ENCODE results near the gene CKLF.
"Not testable (repeated sequence)": the region's sequence is repeated elsewhere in the genome, so short reads cannot be mapped to it uniquely, and the experiment has no call there.

Gene CKLF

GRCh38 chr16:66543541-66543940 is 8.8 kb upstream of the CKLF start:
- DNase-seq = no peak

DNA sequence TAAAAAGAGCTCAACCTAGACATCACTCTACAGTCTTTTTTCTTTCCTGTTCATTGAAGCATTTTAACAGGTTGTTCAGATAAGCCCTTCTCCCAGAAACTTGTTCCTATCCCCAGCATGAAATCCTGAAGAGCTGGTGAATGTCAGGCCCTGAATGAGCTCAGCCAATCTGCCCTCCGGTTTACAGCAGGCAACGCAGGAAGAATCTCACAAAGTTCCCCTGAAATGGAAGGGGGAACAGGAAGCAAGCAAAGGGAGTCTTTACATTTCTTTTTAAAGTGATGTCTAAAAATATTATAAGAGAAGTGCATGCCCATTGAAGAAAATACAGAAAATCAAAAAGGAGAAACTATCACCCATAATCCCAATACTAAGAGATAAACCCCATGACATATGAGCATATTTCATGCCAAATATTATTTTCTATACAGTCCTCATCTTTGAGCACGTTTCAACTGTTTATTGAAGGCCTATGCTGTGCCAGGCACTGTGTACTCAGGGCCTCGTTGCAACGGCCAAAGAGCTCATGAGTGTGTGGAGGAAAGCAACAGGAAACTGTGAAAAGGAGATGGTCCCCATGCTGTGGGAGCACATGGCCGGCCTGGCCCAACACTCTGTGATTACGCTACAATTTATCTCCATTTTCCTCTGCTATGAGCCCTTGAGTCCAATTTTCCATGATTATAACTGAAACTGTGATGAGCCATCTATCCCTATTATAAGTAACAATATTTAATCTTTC is 8.2 kb upstream of the CKLF start:
- DNase-seq = no peak

DNA sequence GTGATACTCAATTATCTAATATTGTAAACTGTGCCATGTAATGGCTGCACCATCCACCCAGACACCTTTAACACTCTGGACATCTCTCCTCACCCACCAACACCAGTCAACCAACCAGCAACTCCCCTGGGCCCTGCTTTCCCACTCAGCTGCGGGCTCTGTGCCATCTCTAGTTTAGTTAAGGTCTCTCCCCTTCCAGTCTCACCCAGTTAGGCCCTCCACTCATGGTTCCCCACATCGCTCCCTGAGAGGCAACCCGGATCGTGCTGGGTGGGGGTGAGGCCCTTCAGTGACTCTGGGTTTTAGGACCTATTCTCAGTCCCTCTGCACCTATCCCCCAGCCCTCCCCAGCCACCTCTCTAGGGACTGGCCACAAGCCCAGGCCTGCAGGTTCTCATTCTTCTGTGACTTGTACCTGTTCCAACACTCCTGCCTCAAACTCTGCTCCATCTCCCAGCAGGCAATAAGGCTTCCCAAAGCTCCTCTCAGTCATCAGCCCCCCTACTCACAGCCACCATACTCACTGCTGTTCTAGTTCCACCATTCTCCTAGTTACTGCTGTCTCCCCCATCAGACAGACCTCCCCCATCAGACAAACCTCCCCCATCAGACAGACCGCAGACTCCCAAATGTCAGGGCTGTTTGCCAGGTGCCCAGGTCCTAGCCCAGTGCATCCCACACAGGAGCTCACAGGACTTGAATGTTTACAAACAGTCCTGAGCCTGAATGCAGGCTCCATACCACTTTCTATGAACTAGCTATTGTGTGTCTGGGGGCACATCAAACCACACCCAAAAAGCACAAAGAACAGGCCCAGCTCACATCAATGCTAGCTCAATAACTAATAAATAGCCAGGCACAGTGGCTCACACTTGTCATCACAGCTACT is 5.0 kb upstream of the CKLF start:
- DNase-seq = peak; percentile 16

GRCh38 chr16:66548068-66548467 is 4.3 kb upstream of the CKLF start:
- no peak for DNase-seq

DNA sequence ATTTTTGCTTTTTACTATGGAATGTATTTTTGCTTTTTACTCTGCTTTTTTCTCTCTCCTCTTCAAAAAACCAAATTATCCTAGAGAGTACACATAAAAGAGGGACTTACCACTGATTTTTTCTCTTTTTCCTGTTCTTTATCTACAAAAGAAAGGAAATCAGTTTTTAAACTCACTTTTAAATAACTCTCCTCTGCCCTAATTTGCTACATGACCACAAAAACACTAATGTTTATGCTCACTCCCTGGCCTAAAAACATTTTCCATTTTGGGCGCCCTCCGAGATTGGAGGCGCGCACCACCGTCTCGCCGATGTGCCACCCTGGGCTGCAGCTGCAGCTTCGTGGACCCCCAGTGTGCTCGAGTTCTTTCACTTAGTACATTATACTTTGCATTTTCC is 3.5 kb upstream of the CKLF start:
- DNase-seq = no peak

DNA sequence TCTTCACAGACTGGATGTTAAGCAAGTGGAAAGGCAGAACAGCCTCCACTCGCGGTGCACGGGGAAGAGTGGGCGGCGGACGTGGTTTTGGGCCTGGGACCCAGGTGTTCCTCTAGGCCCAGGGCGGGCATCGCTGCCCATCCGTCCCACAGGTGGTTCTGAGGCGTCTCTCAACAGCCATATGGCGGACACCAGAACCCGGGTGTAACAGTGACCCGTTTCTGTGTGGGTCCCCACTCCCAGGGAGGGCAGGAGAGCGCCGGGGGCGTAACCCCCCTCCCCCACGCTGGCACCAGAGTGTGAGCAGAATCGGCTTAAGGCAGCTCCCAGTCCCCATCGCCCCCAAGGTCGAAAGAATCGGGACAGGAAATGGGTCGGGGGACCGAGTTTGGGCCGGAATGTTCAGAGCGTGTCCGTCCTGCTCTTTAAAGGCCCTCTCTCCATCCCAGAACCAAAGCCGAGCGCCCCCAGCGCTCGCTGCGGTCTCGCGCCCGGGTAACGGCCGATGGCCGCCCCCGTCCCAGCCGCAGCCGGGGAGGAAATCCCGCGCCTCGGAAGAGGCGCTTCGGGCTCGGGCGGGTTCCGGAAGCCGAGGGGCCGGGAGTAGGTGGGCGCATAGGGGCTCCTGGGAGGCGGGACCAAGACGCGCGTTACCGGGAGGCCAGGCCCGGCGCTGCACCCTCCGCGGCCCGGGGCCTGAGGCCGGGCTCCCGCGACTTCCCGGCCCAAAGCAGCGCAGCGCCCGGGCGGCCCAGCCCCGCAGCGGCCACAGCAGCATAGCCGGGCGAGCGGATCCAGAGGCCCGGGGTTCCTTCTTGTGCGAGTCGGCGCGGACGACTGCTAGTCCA is 2.9 kb upstream of the CKLF start, which contains the start of gene TK2:
Gene TK2, minus strand, starts transcription at position 839 of the 848 bp plus-strand sequence. Its CDS starts 61 bp downstream, at position 778.
- DNase-seq = peak; percentile 68

DNA sequence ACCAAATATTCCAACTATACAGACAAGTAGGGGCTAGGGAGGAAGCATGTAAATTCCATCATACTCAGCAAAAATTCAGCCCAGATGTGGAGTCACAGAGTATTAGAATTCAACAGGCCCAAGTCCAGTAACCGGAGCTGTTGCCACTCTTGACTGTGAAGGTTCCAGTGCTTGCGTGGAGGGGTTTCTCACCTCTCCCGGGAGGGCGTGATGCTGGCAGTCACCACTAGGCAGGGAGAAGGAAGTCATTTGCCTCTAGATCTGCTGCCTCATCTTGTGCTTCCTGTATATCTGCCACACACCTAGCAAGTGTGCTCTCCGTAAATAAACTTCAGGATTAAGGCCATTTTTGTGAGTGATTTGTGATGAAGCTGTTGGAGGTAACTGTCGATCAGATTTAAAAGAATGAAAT is 1.0 kb upstream of the CKLF start:
- DNase-seq = peak; percentile 67

DNA sequence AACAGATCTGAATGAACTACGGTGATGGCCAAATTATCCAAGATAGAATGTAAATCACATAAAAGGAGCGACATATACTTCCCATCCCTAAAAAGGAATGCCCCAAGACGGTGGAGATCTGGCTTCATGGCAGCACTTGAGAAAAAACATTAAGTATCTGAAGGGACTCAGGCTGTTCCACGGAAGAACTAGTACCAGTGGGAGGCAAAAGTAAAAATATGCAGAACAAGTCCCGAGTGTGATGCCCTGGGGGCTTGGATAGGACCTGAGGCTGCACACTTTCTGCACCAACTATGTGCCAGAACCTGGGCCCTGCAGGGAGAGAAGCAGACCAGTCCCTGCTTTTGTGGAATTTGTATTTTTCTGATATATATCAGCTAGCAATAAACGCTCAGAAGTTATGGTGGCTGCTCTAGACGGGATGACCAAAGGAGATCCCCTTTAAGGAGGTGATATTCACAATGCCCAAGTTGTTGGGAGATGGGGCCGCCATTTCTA is 539 bp upstream of the CKLF start:
- DNase-seq = peak; percentile 44

- no peak for DNase-seq
These were observed 847 bp downstream of the CKLF start for GRCh38 chr16:66553223-66553622.

- DNase-seq = no peak
These were observed 1.6 kb downstream of the CKLF start for GRCh38 chr16:66554021-66554420.

DNA sequence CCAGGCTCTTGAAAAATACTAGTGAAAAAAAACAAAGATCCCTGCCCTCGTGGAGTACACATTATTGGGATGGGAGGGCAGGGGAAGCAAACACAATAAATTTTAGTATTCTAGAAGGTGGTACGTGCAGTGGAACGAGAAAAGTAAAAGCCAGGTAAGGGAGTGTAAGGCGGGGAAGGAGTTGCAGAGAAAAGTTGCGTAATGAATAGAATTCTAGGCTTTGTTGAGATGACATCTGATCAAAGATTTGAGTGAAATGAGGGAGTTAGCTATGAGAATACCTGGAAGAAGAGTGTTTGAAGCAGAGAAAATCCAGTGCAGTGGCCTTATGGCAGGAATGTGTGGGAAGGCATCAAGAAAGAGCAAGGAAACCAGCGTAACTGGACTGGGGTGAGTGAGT is 2.1 kb downstream of the CKLF start:
- no peak for DNase-seq

GRCh38 chr16:66560107-66560506 is 7.7 kb downstream of the CKLF start:
- DNase-seq = no peak

DNA sequence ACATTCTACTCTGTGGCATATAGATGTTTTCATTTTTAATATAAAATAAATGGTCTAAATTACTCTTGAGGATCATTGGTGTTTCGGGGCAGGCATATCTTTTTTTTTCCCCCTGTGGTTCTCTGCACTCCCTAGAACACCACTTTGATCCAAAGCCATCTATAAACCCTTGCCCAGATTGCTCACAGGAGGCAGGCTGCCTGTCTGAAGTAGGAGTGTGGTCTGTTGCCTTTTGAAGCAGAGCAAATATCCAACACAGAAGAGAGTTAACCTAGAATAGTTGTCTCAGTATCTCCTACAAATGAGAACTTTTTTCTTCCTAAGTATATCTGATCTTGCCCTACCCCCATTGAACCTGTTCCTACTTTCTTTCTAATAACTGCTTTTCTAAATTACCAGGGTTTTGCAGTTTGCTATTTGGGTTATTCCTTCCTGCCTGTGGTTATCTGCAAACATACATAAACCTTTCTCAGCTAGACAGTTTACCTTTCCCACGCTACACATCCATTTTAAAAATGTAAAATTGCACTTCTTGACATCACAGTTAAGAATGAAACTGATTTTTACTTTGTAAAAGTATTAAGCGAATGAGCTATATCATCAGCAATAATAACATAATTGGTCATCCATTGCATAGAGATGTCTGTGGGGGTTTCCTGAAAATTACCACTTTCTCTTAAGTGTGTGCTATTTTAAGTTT is 9.2 kb downstream of the CKLF start:
- DNase-seq = no peak

- no peak for DNase-seq
These were observed 10.0 kb downstream of the CKLF start for GRCh38 chr16:66562409-66562808.

GRCh38 chr16:66562986-66563385 is 10.6 kb downstream of the CKLF start:
- no peak for DNase-seq

GRCh38 chr16:66563574-66564334 is 11.4 kb downstream of the CKLF start:
- DNase-seq = no peak

DNA sequence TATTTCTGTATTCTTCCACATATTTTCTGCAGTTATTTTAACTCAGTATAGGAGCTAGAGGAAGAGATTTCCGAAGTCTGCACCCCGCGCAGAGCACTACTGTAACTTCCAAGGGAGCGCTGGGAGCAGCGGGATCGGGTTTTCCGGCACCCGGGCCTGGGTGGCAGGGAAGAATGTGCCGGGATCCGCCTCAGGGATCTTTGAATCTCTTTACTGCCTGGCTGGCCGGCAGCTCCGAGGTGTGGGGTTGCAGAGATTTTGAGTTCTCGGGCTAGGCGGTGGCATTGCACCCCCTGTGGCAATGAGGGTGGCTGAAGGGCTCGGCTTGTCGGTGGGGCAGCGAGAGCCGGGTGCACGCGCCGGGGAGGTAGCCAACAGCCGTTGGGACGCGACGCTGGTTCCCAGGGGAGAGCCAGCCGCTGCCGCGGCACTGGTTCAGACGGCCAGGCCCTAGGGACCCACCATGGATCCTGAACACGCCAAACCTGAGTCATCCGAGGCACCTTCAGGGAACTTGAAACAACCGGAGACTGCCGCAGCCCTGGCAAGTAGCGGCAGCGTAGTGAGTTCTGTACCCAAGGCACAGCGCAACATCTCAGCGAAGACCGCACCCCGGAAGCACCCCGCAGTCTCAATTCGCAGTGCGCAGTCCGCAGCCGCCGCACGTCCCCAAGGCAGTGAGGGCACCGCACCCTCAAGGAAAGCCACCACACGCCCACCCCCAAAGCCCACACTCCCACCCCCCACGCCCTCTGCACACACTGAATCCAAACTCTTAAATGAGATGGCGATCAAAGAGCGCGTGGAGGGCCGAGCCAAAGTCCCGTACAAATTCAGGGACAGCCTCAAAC is 13.9 kb downstream of the CKLF start, which contains the start of gene CMTM1:
Gene CMTM1, plus strand, starts transcription at position 389 of the 851 bp plus-strand sequence. Its CDS starts 75 bp downstream, at position 464.
- no peak for DNase-seq

DNA sequence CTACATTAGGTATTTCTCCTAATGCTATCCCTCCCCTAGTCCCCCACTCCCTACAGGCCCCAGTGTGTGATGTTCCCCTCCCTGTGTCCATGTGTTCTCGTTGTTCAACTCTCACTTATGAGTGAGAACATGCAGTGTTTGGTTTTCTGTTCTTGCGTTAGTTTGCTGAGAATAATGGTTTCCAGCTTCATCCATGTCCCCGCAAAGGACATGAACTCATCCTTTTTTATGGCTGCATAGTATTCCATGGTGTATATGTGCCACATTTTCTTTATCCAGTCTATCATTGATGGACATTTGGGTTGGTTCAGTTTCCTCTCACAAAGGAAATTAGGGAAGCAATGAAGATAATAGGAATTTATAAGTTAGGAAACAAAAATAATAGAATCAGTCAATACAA is 14.9 kb downstream of the CKLF start:
- DNase-seq = not testable (repeated sequence)

DNA sequence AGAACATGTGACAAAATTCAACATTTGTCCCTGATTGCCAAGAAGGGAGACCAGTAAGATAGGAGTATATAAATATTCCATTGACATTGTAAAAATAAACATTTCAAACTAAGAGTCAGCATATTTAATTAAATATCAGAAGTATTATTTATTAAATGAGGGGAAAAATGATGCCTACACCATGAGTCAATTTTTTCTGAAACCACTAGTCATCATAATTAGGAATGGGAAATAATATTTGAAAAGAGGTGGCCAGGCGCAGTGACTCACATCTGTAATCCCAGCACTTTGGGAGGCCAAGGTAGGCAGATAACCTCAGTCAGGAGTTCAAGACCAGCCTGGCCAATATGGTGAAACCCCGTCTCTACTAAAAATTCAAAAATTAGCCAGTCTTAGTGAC is 16.0 kb downstream of the CKLF start:
- no peak for DNase-seq

GRCh38 chr16:66569131-66569530 is 16.8 kb downstream of the CKLF start:
- no peak for DNase-seq
